A549 (cell line): ENCODE measurements around the gene RASA1. TPM values are rescaled to one million over a fixed set of nuclear protein-coding genes. Genes with fewer than 3 reads are reported as not detected.

Experiments used
- ATAC-seq, 2 experiments: fragments of 200-7000 bp in 1 of 2; fragments of >200 bp in 1 of 2; cut with Nextera tagmentation in 1 of 2; cut with Tn5 transposase in 1 of 2; 3 replicates each; pipeline versions ENCODE4 v1.8.0 to v1.9.1; 2018 to 2020; ENCODE audit warnings: mild to moderate bottlenecking in 1 of 2, moderate library complexity in 1 of 2
- CTCF ChIA-PET: fragments of 300-600 bp; sonication (Branson Sonifier 250); formaldehyde crosslinking; extraction: SDS; loops from one replicate; lab custom pipeline; 2021; ENCODE audit warnings: antibody characterized with exemption, inconsistent platforms; lab: Yijun Ruan, JAX
- POLR2A ChIA-PET: fragments of 350-600 bp; formaldehyde crosslinking; extraction: SDS; loops from one replicate; lab custom pipeline; 2021; ENCODE audit warnings: antibody characterized with exemption, inconsistent platforms; lab: Yijun Ruan, JAX
- DNase-seq, 2 experiments: peaks; one replicate each; pipeline versions ENCODE4 v3.0.0 to v3.0.0-alpha.2; 2011 to 2016; ENCODE audit warnings: low read depth in 1 of 2, low spot score in 1 of 2
- FAIRE-seq: peaks from 2 replicates; lab custom pipeline; 2011; peaks lifted over from hg19 to GRCh38; lab: Jason Lieb, UNC
- H3K27ac ChIP-seq, 2 experiments: fragments of >200 bp; sonication (Bioruptor Twin); formaldehyde crosslinking; 3 replicates each; pipeline ENCODE4 v1.5.1; 2016 to 2017
- H3K4me1 ChIP-seq: fragments of >200 bp; sonication (Bioruptor Twin); formaldehyde crosslinking; 3 replicates; pipeline ENCODE4 v1.6.1; 2016
- H3K4me2 ChIP-seq: fragments of >200 bp; sonication (Bioruptor Twin); formaldehyde crosslinking; 3 replicates; pipeline ENCODE4 v1.6.1; 2016
- H3K4me3 ChIP-seq: fragments of >200 bp; sonication (Bioruptor Twin); formaldehyde crosslinking; 3 replicates; pipeline ENCODE4 v1.5.1; 2016
- H3K9me3 ChIP-seq: fragments of >200 bp; sonication (Bioruptor Twin); formaldehyde crosslinking; 3 replicates; pipeline ENCODE4 v1.6.1; 2016
- CEBPB ChIP-seq, 2 experiments: fragments of >200 bp in 1 of 2; sonication (Bioruptor Twin) in 1 of 2; formaldehyde crosslinking in 1 of 2; IDR thresholded peaks; 2 replicates each; pipeline ENCODE4 v1.6.1; 2012 to 2016
- CTCF ChIP-seq: fragments of >200 bp; sonication (Bioruptor Twin); formaldehyde crosslinking; IDR thresholded peaks from 3 replicates; pipeline ENCODE4 v1.5.1; 2016
- EHMT2 ChIP-seq: fragments of 200-600 bp; sonication (generic); IDR thresholded peaks from 2 replicates; pipeline ENCODE4 v1.6.1; 2016; ENCODE audit warnings: antibody characterized with exemption, low read depth, mild to moderate bottlenecking, moderate library complexity
- FOSB ChIP-seq: fragments of 250-450 bp; sonication (Bioruptor Pico); IDR thresholded peaks from 2 replicates; pipeline ENCODE4 v1.5.0; 2020; ENCODE audit warnings: mild to moderate bottlenecking, moderate library complexity
- FOSL2 ChIP-seq, 2 experiments: fragments of 450-650 bp in 1 of 2; fragments of >200 bp in 1 of 2; sonication (Bioruptor Twin) in 1 of 2; formaldehyde crosslinking; IDR thresholded peaks; 2 replicates each; pipeline versions ENCODE4 v1.5.0 to v1.6.1; 2016 to 2020; ENCODE audit warnings: mild to moderate bottlenecking in 1 of 2, moderate library complexity in 1 of 2
- FOXS1 ChIP-seq: fragments of 250-450 bp; sonication (Bioruptor Pico); IDR thresholded peaks from 2 replicates; pipeline ENCODE4 v1.5.0; 2020; ENCODE audit warnings: mild to moderate bottlenecking, moderate library complexity
- HDAC2 ChIP-seq: fragments of 200-600 bp; sonication (generic); IDR thresholded peaks from 2 replicates; pipeline ENCODE4 v1.6.1; 2016
- HOXB5 ChIP-seq: fragments of 250-450 bp; sonication (Bioruptor Pico); IDR thresholded peaks from 2 replicates; pipeline ENCODE4 v1.5.0; 2020; ENCODE audit warnings: mild to moderate bottlenecking, moderate library complexity
- JUN ChIP-seq, 2 experiments: fragments of >200 bp; sonication (Bioruptor Twin); formaldehyde crosslinking; IDR thresholded peaks; 2 replicates in 1 of 2; 3 replicates in 1 of 2; pipeline ENCODE4 v1.6.1; 2016 to 2017
- KDM1A ChIP-seq: fragments of 200-600 bp; sonication (generic); IDR thresholded peaks from 2 replicates; pipeline ENCODE4 v1.6.1; 2016; ENCODE audit warnings: low read depth, mild to moderate bottlenecking
- KDM5A ChIP-seq: fragments of 200-600 bp; sonication (generic); IDR thresholded peaks from 2 replicates; pipeline ENCODE4 v1.6.1; 2016; ENCODE audit warnings: antibody characterized with exemption, mild to moderate bottlenecking
- MAX ChIP-seq: IDR thresholded peaks from 2 replicates; pipeline ENCODE4 v1.6.1; 2012
- POLR2AphosphoS2 ChIP-seq: conservative IDR thresholded peaks from 2 replicates; pipeline ENCODE4 v1.6.1; 2012; ENCODE audit warnings: low read length, improper control_type of control experiment, inconsistent platforms
- RCOR1 ChIP-seq: fragments of 150-350 bp; IDR thresholded peaks from 2 replicates; pipeline ENCODE4 v1.6.1; 2014; ENCODE audit warnings: antibody characterized with exemption, low read length, low read depth
- REST ChIP-seq: fragments of 200-600 bp; sonication (generic); IDR thresholded peaks from 2 replicates; pipeline ENCODE4 v1.6.1; 2016; ENCODE audit warnings: antibody characterized with exemption, mild to moderate bottlenecking, moderate library complexity
- RFX5 ChIP-seq: fragments of 450-650 bp; IDR thresholded peaks from 2 replicates; pipeline ENCODE4 v1.7.1; 2014; ENCODE audit warnings: antibody characterized with exemption, mild to moderate bottlenecking, moderate library complexity
- SREBF2 ChIP-seq: fragments of 450-650 bp; IDR thresholded peaks from 2 replicates; pipeline ENCODE4 v1.6.1; 2014; ENCODE audit warnings: mild to moderate bottlenecking, moderate library complexity
- TFCP2L1 ChIP-seq: fragments of 250-450 bp; sonication (Bioruptor Pico); IDR thresholded peaks from 2 replicates; pipeline ENCODE4 v1.5.0; 2021; ENCODE audit warnings: mild to moderate bottlenecking
- TP53 ChIP-seq: fragments of 250-450 bp; sonication (Bioruptor Pico); IDR thresholded peaks from 2 replicates; pipeline ENCODE4 v1.5.0; 2021; ENCODE audit warnings: mild to moderate bottlenecking, moderate library complexity
- ZFP36 ChIP-seq: fragments of 450-650 bp; IDR thresholded peaks from 2 replicates; pipeline ENCODE4 v1.6.1; 2014; ENCODE audit warnings: borderline replicate concordance; ENCODE audit not compliant: partially characterized antibody
- ZSCAN20 ChIP-seq: fragments of 250-450 bp; sonication (Bioruptor Pico); IDR thresholded peaks from 2 replicates; pipeline ENCODE4 v1.8.0; 2022; ENCODE audit warnings: mild to moderate bottlenecking, moderate library complexity
- WGBS: methylation state at CpG from one replicate; pipeline ENCODE4 v1.1.6; 2017; ENCODE audit errors: missing lambda C conversion rate; 5-methylcytosine and 5-hydroxymethylcytosine counted together
- polyA plus RNA-seq, 4 experiments: library from polyadenylated mRNA; depleted of rRNA in 3 of 4; stranded (reverse); fragments of >200 nt; fragmentation: RNase III in 1 of 4; extraction: RNeasy Plus Mini Kit Qiagen cat#74134 plus additional on column Dnase treatment in 1 of 4; gene quantifications; 2 replicates in 3 of 4; 3 replicates in 1 of 4; pipeline ENCODE4 v1.2.3, GENCODE V29; 2011 to 2017

The RASA1 gene
- polyA plus RNA-seq, 2 of the 4 experiments (the other 2 are of a cell fraction): 18.3 to 41.5 TPM

- ChIA-PET CTCF (interaction anchor here (1.1 to 1.9 kb wide), 2 partner anchors 26 to 46 kb away, joined by 3 to 4 read pairs; no protein-coding TSS in a partner anchor), POLR2A (no interaction called here)
- Histone ChIP-seq H3K4me3 (no peak overlapping the region), H3K4me2 (no peak overlapping the region), H3K4me1 (no peaks in the 10 kb centered on the region), H3K27ac (no peak overlapping the region), H3K9me3 (no peaks in the 10 kb centered on the region)
- WGBS: 100% methylated on average over 1 of the region's 1 CpG
- DNase-seq (no peak), FAIRE-seq (no peak), ATAC-seq (no peak)
- TF ChIP-seq KDM5A (no peak), KDM1A (no peak), SREBF2 (no peak)
Measured at GRCh38 chr5:87354496-87354895, 86.8 kb downstream of the RASA1 start.

- POLR2A ChIA-PET: no interaction called here
- Histone ChIP-seq H3K4me3 (no peak overlapping the region), H3K4me2 (no peak overlapping the region), H3K9me3 (no peaks in the 10 kb centered on the region), H3K27ac (no peak overlapping the region), H3K4me1 (no peaks in the 10 kb centered on the region)
- ATAC-seq (no peak), FAIRE-seq (no peak), DNase-seq (no peak)
- WGBS: 91% methylated on average over 2 of the region's 2 CpGs
- TF ChIP-seq FOXS1 (CRISPR knock-in tag) (no peak), EHMT2 (no peak)
- CTCF ChIA-PET: no interaction called here
Measured at GRCh38 chr5:87359106-87359505, 91.4 kb downstream of the RASA1 start.

- H3K9me3 ChIP-seq: no peaks in the 10 kb centered on the region
- ATAC-seq: no peak
- ChIA-PET CTCF (no interaction called here), POLR2A (no interaction called here)
- H3K4me3 ChIP-seq: no peak overlapping the region
- 90% methylated on average over 11 of the region's 11 CpGs for WGBS
- no peaks in the 10 kb centered on the region for H3K4me1 ChIP-seq
- FAIRE-seq: no peak
- DNase-seq: no peak
- H3K4me2 ChIP-seq: no peak overlapping the region
- TF ChIP-seq FOSL2 (IDR thresholded peaks at IDR 0.05): no peak
- TF ChIP-seq FOSL2 (CRISPR knock-in tag; IDR thresholded peaks at IDR 0.05): no peak
- no peak for TF ChIP-seq HDAC2
- no peak for TF ChIP-seq ZFP36
- TF ChIP-seq FOXS1 (CRISPR knock-in tag): no peak
- TF ChIP-seq POLR2AphosphoS2: no peak
- TF ChIP-seq MAX: no peak
- no peak overlapping the region for H3K27ac ChIP-seq
Measured at GRCh38 chr5:87360132-87360531, 92.4 kb downstream of the RASA1 start.

- ATAC-seq (no peak), DNase-seq (no peak), FAIRE-seq (no peak)
- 94% methylated on average over 2 of the region's 2 CpGs for WGBS
- peak overlapping the region in 1 of 2 experiments; percentile 66; a peak in 2 of 6 replicates for H3K27ac ChIP-seq
- H3K4me3 ChIP-seq: no peak overlapping the region
- CTCF ChIA-PET: no interaction called here
- POLR2A ChIA-PET: no interaction called here
- no peak overlapping the region for H3K4me2 ChIP-seq
- TF ChIP-seq CEBPB (IDR thresholded peaks at IDR 0.05) (peak in 1 of 2 experiments; percentile 54; a peak in 1 of 4 replicates), FOSB (CRISPR knock-in tag) (no peak)
- H3K4me1 ChIP-seq: no peaks in the 10 kb centered on the region
- H3K9me3 ChIP-seq: no peaks in the 10 kb centered on the region
Measured at GRCh38 chr5:87361031-87361445, 93.4 kb downstream of the RASA1 start.

GRCh38 chr5:87361536-87362213, 94.0 kb downstream of the RASA1 start:
- FAIRE-seq: no peak

More at GRCh38 chr5:87361536-87362213, 94.0 kb downstream of the RASA1 start:
- H3K27ac ChIP-seq: no peak overlapping the region
- no peaks in the 10 kb centered on the region for H3K9me3 ChIP-seq
- DNase-seq: no peak
- 97% methylated on average over 1 of the region's 1 CpG for WGBS
- TF ChIP-seq REST (no peak), HOXB5 (CRISPR knock-in tag) (no peak), FOSB (CRISPR knock-in tag) (no peak), ZSCAN20 (CRISPR knock-in tag) (no peak), RFX5 (no peak), JUN (IDR thresholded peaks at IDR 0.05) (no peak), TP53 (CRISPR knock-in tag) (no peak), KDM1A (no peak), MAX (no peak), CTCF (no peak), TFCP2L1 (CRISPR knock-in tag) (no peak), FOSL2 (IDR thresholded peaks at IDR 0.05) (no peak), FOSL2 (CRISPR knock-in tag; IDR thresholded peaks at IDR 0.05) (no peak), RCOR1 (no peak)
- TF ChIP-seq, all 56 proteins: peak for 0
- POLR2A ChIA-PET: no interaction called here
- no peak overlapping the region for H3K4me2 ChIP-seq
- no peaks in the 10 kb centered on the region for H3K4me1 ChIP-seq
- no peak overlapping the region for H3K4me3 ChIP-seq
- CTCF ChIA-PET: no interaction called here
- no peak for ATAC-seq
